Eye (tissue), 1 donor: ENCODE measurements around the gene NUP98.
"Not testable (repeated sequence)": the region's sequence is repeated elsewhere in the genome, so short reads cannot be mapped to it uniquely, and the experiment has no call there.

Experiments used
- DNase-seq: peaks from one replicate; pipeline ENCODE4 v3.0.0-alpha.2; 2015

Gene NUP98

DNA sequence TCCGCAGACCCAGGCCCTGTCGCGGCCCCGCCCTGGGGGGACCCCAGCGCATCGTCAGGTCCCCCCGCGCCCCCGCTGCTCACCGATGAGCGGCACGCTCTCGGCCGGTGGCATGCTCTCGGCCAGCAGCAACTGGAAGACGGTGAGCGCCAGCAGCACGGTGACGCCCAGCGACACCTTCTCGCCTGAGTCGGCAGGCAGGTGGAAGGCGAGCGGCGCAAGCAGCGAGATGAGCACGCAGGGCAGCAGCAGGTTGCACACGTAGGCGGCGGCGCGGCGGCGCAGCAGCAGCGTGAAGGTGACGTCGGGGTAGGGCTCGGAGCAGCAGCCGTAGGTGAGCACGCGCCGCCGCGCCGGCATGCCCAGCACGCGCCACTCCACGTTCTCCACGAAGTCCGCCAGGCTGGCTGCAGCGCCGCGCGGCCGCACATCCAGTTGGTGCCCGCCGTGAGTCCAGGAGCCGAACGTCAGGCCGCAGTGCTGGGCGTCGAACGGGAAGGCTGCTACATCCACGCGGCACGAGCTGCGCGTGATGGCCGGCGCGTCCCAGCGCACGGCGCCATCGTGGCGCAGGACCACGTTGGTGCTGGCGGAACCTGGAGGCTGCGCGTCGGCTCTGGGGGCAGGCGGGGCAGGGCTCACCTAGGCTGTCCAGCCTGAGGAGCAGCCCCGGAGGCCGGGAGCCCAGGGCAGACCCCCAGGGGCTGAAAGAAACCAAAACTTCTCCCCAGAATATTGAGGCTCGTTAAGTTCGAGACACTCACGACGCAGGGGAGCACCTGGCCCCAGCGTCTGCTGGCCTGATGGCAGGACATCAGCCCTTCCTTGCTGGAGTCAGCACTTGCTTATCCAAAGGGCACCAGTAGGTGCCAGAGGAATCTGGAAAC lies 130.0 kb downstream of the NUP98 start:
- DNase-seq = no peak

DNA sequence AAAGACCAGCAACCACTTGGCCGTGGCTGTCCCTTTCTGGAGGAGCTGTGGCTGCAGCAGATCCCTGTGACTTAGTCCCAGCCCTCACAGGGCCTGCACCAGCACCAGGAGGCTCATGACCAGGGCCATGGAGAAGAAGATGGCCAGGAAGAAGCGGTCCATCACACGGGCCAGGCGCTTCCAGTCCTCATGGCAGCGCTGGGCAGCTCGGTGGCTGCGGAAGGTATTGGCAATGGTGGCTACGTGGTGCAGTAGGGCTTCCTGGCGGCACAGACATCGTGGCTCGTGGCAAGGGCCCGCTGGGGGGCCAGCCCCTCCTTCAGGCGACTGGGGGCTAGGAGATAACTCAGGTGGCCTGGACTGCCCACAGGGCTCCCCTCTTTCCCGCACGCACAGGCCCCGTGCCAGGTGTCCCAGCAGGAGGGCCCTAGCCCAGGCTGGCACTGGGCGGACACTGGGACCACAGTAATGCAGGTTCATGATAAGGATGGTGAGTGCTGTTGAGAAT lies 131.3 kb downstream of the NUP98 start:
- DNase-seq = no peak

DNA sequence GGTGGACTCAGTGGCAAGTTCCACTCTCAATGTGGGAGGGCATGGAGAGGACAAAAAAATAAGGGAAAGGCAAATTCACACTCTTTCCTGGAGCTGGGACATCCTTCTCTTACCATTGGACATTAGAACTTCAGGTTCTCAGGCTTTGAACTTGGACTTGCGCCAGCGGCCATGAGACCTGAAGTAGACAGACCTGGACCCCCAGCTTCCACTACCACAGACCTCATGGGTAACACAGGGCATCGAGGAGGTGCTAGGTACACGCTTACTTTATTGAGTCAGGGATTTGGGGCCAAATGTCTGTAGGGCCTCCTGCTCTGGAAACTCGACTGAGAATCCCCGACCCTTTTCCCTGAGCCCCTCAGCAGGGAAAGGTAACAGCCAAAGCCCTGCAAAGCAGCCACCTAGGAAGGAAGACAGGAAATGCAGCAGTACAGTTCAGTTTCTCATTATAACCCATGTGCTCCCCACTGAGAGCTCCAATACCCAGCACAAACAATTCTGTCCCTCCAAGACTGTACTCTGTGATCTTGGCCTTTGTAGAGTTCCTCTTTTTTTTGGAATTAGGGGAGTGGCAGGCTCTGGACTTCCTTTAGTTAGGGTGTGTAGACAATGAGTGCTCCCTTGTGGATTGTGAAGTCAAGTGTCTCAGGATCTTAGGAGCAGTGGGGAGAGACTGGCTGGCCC lies 131.9 kb downstream of the NUP98 start:
- no peak for DNase-seq

DNA sequence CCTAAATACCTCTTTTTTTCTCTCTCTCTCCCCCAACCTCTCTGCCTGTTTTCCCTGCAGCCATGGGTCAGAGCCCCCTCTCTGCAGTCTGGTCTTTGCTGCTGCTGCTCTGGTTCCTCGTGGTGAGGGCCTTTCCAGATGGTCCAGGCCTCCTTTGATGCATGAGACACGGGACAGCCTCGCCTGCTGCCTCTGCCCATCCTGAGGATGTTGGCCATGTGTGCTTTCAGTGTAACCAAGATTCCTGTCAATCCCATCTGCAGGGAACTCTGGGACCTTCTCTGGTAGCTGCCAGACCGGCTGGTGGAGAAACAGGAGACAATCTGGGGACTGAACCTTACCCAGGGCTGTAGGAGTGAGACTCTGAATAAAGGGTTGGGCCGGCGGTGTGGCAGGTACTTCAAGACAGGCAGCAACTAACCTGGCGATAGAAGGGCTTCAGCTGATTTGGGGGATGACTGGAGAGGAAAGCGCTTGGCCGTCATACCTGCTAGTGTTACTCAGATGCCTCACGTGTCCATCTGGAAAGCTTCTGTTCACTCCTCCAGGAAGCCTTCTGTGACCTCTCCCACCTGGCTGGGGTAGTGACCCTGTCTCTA lies 133.2 kb downstream of the NUP98 start:
- no peak for DNase-seq

DNA sequence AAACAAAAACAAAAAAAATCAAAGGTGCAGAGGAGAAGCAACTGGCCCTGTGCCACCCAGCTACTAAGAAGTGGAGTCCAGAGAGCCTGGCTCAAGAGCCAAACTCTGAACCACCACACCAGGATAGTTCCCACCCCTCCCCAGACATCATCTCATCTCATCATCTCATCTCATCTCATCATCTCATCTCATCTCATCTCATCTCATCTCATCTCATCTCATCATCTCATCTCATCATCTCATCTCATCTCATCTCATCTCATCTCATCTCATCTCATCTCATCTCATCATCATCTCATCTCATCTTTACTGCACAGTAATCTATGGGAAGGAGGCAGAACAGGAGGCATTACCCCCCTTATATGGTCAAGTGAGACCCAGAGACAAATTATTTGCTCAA lies 134.5 kb downstream of the NUP98 start:
- no peak for DNase-seq

DNA sequence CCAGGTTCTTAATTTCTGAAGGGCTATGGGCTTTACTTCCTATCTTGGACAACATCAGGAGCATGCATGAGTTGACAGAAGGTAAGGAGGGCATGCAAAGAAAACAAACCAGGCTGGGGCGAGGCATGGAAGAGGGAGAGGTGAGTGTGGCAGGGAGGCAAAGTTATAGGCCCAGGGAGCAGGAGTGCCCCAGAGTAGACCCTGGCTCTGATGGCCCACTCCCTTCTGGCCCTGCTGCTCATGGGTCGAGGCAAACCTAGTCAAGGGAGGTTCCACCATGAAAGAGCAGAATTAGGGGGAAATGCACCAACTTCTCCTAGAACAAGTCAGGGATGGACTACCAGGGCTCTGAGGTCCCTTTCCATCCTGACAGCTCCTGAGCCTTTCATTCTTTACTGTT lies 136.4 kb downstream of the NUP98 start:
- DNase-seq = no peak

DNA sequence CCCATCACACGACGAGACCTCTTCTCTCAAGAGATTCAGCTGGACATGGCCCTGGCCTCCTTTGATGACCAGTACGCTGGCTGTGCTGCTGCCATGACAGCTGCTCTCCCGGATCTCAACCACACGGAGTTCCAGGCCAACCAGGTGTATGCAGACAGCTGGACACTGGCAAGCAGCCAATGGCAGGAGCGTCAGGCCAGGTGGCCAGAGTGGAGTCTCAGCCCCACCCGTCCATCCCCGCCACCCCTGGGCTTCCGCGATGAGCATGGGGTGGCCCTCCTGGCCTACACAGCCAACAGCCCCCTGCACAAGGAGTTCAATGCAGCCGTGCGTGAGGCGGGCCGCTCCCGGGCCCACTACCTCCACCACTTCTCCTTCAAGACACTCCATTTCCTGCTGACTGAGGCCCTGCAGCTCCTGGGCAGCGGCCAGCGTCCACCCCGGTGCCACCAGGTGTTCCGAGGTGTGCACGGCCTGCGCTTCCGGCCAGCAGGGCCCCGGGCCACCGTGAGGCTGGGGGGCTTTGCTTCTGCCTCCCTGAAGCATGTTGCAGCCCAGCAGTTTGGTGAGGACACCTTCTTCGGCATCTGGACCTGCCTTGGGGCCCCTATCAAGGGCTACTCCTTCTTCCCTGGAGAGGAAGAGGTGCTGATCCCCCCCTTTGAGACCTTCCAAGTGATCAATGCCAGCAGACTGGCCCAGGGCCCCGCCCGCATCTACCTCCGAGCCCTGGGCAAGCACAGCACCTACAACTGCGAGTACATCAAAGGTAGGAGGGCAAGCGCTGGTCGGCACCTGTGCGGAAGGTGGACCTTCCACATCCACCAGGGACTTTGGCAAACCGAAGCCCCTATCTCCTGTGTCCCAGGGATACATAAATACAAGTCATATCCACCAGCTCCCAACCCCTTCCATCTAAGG lies 137.5 kb downstream of the NUP98 start:
- no peak for DNase-seq

DNA sequence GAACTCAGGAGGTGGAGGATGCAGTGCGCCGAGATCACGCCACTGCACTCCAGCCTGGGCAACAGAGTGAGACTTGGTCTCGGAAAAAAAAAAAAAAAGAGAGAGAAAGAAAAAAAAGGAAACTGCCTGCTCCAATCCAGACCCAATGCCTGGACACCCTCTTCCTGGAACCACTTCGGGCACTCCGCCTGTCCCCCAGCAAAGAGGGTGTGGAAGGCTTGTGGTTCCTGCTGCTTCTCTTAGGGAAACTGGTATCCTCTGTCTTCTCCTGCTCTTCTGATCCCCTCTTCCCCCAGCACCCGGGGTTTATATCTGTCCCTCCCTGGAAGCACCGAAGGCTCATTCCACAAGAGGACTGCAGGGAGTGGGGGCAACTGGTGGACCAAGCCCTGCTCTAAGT lies 139.1 kb downstream of the NUP98 start:
- DNase-seq = no peak

DNA sequence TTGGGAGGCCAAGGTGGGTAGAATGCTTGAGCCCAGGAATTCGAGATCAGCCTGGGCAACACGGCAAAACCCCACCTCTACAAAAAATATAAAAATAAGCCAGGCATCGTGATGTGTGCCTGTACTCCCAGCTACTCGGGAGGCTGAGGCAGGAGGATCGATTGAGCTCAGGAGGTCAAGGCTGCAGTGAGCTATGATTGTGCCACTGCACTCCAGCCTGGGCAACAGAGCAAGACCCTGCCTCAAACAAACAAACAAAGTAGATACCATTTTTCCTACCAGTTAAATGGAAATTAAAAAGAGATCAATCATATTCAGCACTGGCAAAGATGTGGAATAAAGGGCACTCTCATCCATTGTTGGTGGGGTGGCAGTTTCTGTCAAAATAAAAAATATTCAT lies 140.0 kb downstream of the NUP98 start:
- not testable (repeated sequence) for DNase-seq

DNA sequence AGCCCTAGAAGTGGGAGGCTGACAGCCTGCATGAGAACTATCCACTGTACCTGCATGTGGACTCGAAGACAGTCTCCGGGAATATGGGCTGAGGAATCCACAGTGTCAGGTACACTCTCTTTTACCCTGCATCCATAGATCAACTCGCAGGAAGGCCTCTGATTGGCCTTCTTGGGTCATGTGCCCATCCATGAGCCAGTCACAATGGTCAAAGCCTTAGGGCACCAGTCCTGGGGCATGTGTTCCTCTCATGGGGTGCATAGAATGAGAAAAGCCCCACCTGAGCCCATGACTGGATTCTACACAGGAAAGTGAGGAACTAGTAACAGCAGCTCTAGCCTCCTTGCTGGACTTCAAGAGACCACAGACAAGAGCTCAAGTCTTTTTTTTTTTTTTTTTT lies 141.8 kb downstream of the NUP98 start:
- no peak for DNase-seq

DNA sequence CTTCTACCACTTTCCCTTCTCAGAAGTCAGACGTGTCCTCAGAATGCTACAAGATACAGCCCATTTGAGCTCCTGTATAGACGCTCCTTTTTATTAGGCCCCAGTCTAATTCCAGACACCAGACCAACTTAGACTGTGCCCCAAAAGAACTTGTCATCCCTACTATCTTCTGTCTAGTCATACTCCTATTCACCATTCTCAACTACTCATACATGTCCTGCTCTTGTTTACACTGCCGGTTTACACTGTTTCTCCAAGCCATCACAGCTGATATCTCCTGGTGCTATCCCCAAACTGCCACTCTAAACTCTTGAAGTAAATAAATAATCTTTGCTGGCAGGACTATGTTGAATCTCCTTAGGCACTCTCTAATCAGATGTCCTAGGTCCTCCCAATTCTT lies 144.8 kb downstream of the NUP98 start:
- not testable (repeated sequence) for DNase-seq

DNA sequence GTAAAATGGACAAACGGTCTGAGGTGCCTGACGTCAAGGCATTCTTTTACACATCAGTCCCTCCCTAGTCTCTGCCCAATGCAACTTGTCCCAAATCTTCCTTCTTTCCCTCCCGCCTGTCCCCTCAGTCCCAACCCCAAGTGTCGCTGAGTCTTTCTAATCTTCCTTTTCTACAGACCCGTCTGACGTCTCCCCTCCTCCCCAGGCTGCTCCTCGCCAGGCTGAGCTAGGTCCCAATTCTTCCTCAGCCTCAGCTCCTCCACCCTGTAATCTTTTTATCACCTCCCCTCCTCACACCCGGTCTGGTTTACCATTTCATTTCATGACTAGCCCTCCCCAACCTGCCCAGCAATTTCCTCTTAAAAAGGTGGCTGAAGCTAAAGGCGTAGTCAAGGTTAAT lies 148.0 kb downstream of the NUP98 start:
- DNase-seq = not testable (repeated sequence)

DNA sequence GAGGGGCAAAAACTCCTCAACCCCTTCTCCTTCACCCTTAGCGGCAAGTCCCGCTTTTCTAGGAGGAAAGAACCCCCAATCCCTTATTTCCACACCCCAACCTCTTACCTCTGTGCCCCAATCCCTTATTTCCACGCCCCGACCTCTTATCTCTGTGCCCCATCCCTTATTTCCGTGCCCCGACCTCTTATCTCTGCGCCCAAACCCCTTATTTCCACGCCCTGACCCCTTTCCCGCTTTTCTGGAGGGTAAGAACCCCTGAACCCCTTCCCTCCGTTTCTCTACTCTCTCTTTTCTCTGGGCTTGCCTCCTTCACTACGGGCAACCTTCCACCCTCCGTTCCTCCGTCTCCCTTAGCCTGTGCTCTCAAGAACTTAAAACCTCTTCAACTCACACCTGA lies 148.5 kb downstream of the NUP98 start:
- not testable (repeated sequence) for DNase-seq

DNA sequence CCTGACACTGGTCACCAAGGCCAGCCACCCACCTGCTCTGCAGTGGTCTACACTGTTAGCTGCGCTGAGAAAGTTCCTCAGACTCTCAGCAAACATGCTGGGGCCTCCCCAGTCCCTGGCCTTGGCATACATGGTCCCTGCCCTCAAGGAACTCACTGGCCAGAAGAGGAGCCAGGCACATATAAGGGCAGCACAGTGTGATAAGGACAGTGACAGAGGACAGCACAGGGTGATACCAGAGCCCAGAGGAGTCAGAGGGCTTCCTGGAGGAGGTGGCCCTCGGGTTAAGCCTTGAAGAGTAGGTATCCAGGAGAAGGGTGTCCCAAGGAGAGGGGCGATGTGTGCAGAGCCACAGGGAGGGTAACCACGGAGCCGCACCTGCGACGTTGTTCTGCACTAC lies 151.8 kb downstream of the NUP98 start:
- no peak for DNase-seq

DNA sequence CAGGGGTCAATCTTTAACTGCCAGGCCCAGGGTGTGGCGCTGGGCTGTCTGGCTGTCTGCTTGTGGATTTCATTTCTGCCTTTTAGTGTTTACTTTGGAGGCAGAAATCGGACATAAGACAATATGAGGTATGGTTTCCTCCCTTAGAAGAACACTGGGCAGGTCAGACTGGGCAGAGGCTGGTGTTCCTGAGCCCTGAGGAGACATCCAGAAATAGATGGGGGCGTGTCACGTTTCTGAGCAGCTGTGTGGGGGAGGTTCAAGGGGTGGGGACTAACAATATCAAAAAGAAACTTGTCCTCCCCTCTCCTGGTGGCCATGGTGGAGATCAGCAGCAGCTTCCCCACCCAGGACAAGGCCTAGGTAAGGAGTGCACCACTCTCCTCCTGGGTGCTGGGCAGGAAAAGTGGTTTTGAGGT lies 152.5 kb downstream of the NUP98 start, which contains the start of gene ART1:
ART1 (plus strand) TSS at position 312 of the 419 bp plus-strand sequence. CDS start 14,086 bp downstream, outside the sequence.
- no peak for DNase-seq

DNA sequence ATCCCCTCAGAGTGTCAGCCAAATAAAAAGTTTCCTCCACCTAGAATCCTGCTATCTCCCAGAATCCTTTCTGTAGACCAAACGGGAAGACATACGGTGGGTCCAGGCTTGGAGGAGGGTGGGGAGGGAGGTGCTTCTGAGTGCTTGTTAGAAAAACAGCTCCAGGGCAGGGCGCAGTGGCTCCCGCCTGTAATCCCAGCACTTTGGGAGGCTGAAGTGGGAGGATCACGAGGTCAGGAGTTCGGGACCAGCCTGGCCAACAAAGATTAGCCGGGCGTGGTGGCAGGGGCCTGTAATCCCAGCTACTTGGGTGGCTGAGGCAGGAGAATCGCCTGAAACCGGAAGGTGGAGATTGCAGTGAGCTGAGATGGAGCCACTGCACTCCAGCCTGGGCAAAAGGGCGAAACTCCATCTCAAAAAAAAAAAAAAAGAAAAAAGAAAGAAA lies 154.2 kb downstream of the NUP98 start:
- DNase-seq = not testable (repeated sequence)

DNA sequence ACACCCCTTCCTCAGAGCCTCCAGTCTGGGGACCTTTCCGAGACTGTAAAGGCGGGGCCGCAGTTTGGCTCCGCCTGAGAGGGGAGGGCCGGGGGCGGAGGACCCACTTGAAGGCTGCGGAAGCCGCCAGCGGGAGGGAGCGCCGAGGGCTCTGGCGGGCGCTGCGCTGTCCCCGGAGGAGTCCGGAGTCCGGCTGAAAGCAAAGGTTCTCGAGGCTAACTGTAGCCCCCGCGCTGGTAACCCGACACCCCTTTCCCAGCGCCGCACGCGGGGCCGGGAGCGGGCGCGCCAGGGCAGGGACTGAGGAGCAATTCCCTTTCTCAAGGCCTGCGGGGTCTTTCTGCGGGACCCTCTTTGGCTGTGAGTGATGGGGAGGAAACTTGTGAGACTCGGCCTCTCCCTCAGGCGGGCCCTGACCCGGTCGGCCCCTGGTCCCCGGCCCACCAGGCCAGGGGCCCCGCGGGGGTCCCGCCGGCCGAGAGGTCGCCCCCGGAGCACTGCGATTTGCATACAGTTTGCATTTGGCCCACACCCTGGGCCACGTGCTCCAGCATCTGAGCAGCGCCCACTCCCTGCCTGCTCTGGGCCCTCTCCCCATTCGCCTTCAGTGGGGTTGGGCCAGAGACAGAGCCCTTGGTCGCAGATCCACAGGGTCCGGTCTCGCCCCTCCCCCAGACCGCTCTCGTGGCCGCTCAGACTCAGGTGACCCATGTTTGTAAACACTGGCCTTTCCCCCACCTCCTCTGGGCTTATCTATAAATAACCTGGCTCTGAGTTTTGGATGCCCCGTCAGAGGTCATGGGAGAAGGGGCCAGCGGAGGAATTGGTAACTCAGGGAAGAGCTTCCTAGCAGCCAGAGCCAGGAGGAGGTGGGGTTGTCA lies 155.0 kb downstream of the NUP98 start:
- DNase-seq = peak; percentile 95

DNA sequence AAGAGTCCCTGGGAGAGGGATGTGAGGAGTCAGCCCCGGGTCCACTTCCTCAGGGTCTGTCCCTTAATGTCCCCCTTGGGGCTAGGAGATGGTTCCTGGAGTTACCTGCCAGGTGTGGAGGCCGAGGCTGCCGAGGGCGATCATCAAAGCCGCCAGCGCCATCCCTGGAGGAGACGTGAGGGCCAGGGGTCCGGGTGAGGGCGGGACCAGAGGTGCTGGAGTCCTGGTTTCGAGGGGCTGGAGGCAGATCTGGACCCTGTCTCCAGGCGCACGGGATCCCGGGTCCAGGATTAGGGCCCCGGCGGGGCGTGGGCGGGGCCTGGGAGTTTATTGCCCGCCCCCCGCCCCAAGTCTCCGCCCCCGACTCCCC lies 155.7 kb downstream of the NUP98 start, which contains the start of gene ART5:
ART5 (minus strand) TSS at position 292 of the 370 bp plus-strand sequence; CDS start at position 162, 130 bp downstream.
- DNase-seq = no peak

DNA sequence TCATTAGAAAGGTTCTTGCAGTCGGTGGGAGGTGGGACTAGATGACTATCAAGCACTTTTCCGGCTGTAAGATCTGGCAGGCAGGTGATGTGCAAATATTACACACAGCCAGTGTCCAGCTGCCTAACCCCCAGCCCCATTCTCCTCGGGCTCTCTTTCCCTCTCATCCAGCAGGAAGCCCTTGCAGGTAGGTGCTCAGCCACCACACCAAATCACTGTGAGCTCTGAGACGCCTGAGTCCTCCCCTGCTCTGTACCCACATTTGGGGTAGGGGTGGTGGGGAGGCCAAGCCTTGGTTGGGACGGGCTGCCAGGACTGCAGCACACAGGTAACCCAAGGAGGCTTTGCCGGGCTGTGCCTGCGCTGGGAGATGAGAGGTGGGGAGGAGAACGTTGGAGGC lies 156.2 kb downstream of the NUP98 start:
- no peak for DNase-seq

DNA sequence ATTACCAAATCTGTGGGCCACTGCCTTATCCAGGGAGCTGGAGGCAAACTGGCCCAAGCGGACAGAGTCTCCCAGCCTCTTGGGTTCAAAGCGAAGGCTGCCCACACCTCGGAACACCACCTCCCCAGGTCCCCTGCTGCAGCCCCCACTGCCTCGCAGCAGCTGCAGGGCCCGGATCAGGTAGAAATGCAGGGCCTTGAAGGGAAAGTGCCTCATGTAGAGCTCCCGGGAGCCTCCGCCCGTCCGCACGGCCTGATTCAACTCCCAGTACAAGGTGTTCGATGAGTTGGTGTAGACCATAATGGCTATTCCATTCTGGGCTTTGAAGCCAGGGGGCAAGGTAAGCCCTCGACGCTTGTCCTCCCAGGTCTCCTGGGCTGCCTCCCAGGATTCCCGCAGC lies 157.5 kb downstream of the NUP98 start:
- DNase-seq = no peak

DNA sequence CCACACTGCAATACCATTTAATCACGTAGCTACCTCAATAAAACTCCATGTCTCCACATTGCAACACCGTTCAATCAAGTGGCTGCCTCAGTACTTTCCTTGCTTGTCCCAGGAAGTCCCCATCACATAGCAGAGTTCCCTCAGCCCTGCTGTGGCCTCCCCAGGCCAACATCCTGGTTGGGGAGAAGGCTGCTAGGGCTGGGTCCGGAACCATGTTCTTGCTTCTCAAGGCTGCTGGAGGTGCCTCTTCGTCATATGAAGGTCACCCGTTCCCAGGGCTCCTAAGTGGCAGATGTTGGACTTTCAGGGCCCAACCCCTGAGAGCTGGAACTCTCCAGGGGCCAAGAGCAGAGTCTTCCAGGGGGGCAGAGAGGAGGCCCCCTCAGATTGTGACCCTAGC lies 158.8 kb downstream of the NUP98 start:
- DNase-seq = no peak
